Kidney (tissue), 14 donors: Measurements from ENCODE around the gene OR10S1. TPM values are rescaled to one million over a fixed set of nuclear protein-coding genes. Genes with fewer than 3 reads are reported as not detected.

Source experiments
- DNase-seq, 5 donors: peaks; one replicate each; pipeline ENCODE4 v3.0.0-alpha.2; 2013 to 2020
- FAIRE-seq: peaks from 2 replicates; lab custom pipeline; 2012; peaks lifted over from hg19 to GRCh38; lab: Jason Lieb, UNC
- H3K27ac ChIP-seq, 2 donors: one replicate each; pipeline ENCODE4 v1.7.0; 2013; ENCODE audit warnings: low read depth in 2 of 2, low read length in 2 of 2, inconsistent platforms in 1 of 2
- H3K27me3 ChIP-seq: one replicate; pipeline ENCODE4 v1.7.1; 2013; ENCODE audit warnings: low read length, inconsistent platforms; ENCODE audit not compliant: control insufficient read depth, insufficient read depth
- H3K36me3 ChIP-seq, 3 donors: one replicate each; pipeline versions ENCODE4 v1.7.0 to v1.7.1; 2013; ENCODE audit warnings: low read length in 3 of 3, control low read depth in 1 of 3, inconsistent platforms in 1 of 3; ENCODE audit not compliant: insufficient read depth in 3 of 3, control insufficient read depth in 2 of 3
- H3K4me1 ChIP-seq, 3 donors: one replicate each; pipeline versions ENCODE4 v1.7.0 to v1.7.1; 2013; ENCODE audit warnings: low read length in 3 of 3, inconsistent platforms in 1 of 3, low read depth in 1 of 3; ENCODE audit not compliant: control insufficient read depth in 2 of 3, insufficient read depth in 2 of 3
- H3K4me3 ChIP-seq, 3 donors: one replicate each; pipeline versions ENCODE4 v1.7.0 to v1.8.1; 2013; ENCODE audit warnings: low read length in 3 of 3, control low read depth in 1 of 3, inconsistent platforms in 1 of 3
- H3K9ac ChIP-seq, 3 donors: one replicate each; pipeline versions ENCODE4 v1.7.0 to v1.7.1; 2013; ENCODE audit warnings: low read length in 3 of 3, control low read depth in 1 of 3, inconsistent platforms in 1 of 3
- H3K9me3 ChIP-seq, 3 donors: one replicate each; pipeline versions ENCODE4 v1.7.0 to v1.7.1; 2013; ENCODE audit warnings: low read length in 3 of 3, control low read depth in 1 of 3, inconsistent platforms in 1 of 3; ENCODE audit not compliant: control insufficient read depth in 2 of 3, insufficient read depth in 1 of 3
- CTCF ChIP-seq: IDR thresholded peaks from 3 replicates; pipeline ENCODE4 v1.5.1; 2012; ENCODE audit warnings: mild to moderate bottlenecking, moderate library complexity, borderline replicate concordance; ENCODE audit not compliant: insufficient read depth; ENCODE audit errors: extremely low read depth
- intact Hi-C: fragments of 100-400 bp; cut with DNase I; formaldehyde crosslinking; loops from one replicate; pipeline ENCODE4 v1.11.1; 2022
- polyA plus RNA-seq: library from polyadenylated mRNA; stranded (reverse); fragments of 350-450 nt; fragmentation: Illumina TruSeq; extraction: RNeasy Lipid Tissue Mini Kit (QIAGEN cat#74804); gene quantifications from one replicate; pipeline ENCODE4 v1.2.3, GENCODE V29; 2014; ENCODE audit warnings: low read depth, low replicate concordance; ENCODE audit not compliant: insufficient read depth
- total RNA-seq: library from RNA; stranded (reverse); fragmentation: NEBNext Ultra II Directional; extraction: Animal tissue kit (Norgen Biotek cat#: 25700); gene quantifications from one replicate; pipeline ENCODE4 v1.2.1, GENCODE V29; 2021
- donor health status: control.
- donor health status: control.
- donor health status: control.
- donor health status: control.
- donor health status: control.
- donor health status: DM: yes; HTN: yes; CAD: no.
- donor health status: Normal renal cell carcinoma (clear cell type).

The OR10S1 gene
- total and polyA plus RNA-seq, 2 donors from 2014 or later: not detected

GRCh38 chr11:123995119-123995518 is 17.5 kb upstream of the OR10S1 start, which contains the start of gene OR10G6:
Gene OR10G6, minus strand, starts transcription at chr11:123995161. Its CDS starts 0 bp downstream, at chr11:123995161.
- Histone ChIP-seq H3K9ac (no peak within 1 kb of the TSS), H3K9me3 (no peaks in the 10 kb centered on the region), H3K27ac (no peak within 1 kb of the TSS), H3K4me1 (no peaks in the 10 kb centered on the region), H3K27me3 (no peaks in the 10 kb centered on the region), H3K36me3 (no peaks in the 10 kb centered on the region), H3K4me3 (no peak within 1 kb of the TSS)
- TF ChIP-seq CTCF: no peak
- DNase-seq (no peak), FAIRE-seq (no peak)
- intact Hi-C loops: no loop called here

- Histone ChIP-seq H3K9ac (no peak overlapping the region), H3K27me3 (no peaks in the 10 kb centered on the region), H3K9me3 (no peaks in the 10 kb centered on the region), H3K4me1 (no peaks in the 10 kb centered on the region), H3K4me3 (no peak overlapping the region), H3K36me3 (no peaks in the 10 kb centered on the region), H3K27ac (no peak overlapping the region)
- no peak for DNase-seq
- no peak for TF ChIP-seq CTCF
- intact Hi-C loops: no loop called here
- no peak for FAIRE-seq
Measured at GRCh38 chr11:123979311-123979710, 1.7 kb upstream of the OR10S1 start.

GRCh38 chr11:123976770-123977560 is 616 bp downstream of the OR10S1 start:
- DNase-seq (no peak), FAIRE-seq (no peak)
- Histone ChIP-seq H3K27me3 (no peaks in the 10 kb centered on the region), H3K36me3 (no peaks in the 10 kb centered on the region), H3K4me1 (no peaks in the 10 kb centered on the region), H3K9me3 (no peaks in the 10 kb centered on the region), H3K9ac (no peak overlapping the region), H3K4me3 (no peak overlapping the region), H3K27ac (no peak overlapping the region)
- TF ChIP-seq CTCF: no peak
- intact Hi-C loops: no loop called here
